HEK293T (cell line): ENCODE measurements around the gene S100A12.
A peak's percentile ranks its signal among the peaks of the same experiment; 100 is the strongest.
"Not testable (repeated sequence)": the region's sequence is repeated elsewhere in the genome, so short reads cannot be mapped to it uniquely, and the experiment has no call there.

ENCODE experiments used
- CTCF ChIA-PET: fragments of 350-600 bp; formaldehyde crosslinking; extraction: SDS; loops from one replicate; lab custom pipeline; 2021; ENCODE audit warnings: antibody characterized with exemption, inconsistent platforms; lab: Yijun Ruan, JAX
- POLR2A ChIA-PET: fragments of 350-600 bp; formaldehyde crosslinking; extraction: SDS; loops from one replicate; lab custom pipeline; 2020; ENCODE audit warnings: antibody characterized with exemption, inconsistent platforms; lab: Yijun Ruan, JAX
- DNase-seq: peaks from one replicate; pipeline ENCODE4 v3.0.0; 2012; ENCODE audit warnings: mixed read lengths; ENCODE audit errors: extremely low spot score
- ARNT ChIP-seq: fragments of 450-650 bp; IDR thresholded peaks from 2 replicates; pipeline ENCODE4 v1.6.1; 2017; ENCODE audit warnings: mild to moderate bottlenecking
- BHLHE40 ChIP-seq: fragments of 450-650 bp; IDR thresholded peaks from 2 replicates; pipeline ENCODE4 v1.6.1; 2016; ENCODE audit warnings: mild to moderate bottlenecking, moderate library complexity, borderline replicate concordance
- CTBP1 ChIP-seq: fragments of 450-650 bp; IDR thresholded peaks from 2 replicates; pipeline ENCODE4 v1.6.1; 2016; ENCODE audit warnings: borderline replicate concordance
- ELF4 ChIP-seq: fragments of 450-650 bp; IDR thresholded peaks from 2 replicates; pipeline ENCODE4 v1.6.1; 2017; ENCODE audit warnings: antibody characterized with exemption
- FOXA1 ChIP-seq: fragments of 450-650 bp; IDR thresholded peaks from 2 replicates; pipeline ENCODE4 v1.6.1; 2016; ENCODE audit warnings: mild to moderate bottlenecking
- FOXK2 ChIP-seq: fragments of 450-650 bp; IDR thresholded peaks from 2 replicates; pipeline ENCODE4 v1.6.1; 2016; ENCODE audit warnings: mild to moderate bottlenecking
- FOXM1 ChIP-seq: fragments of 450-650 bp; IDR thresholded peaks from 2 replicates; pipeline ENCODE4 v1.6.1; 2017; ENCODE audit warnings: mild to moderate bottlenecking, borderline replicate concordance
- HDGF ChIP-seq: fragments of 450-650 bp; IDR thresholded peaks from 2 replicates; pipeline ENCODE4 v1.6.1; 2017; ENCODE audit warnings: antibody characterized with exemption, borderline replicate concordance
- L3MBTL2 ChIP-seq: fragments of 450-650 bp; conservative IDR thresholded peaks from 2 replicates; pipeline ENCODE4 v1.6.1; 2016; ENCODE audit warnings: mild to moderate bottlenecking
- LEF1 ChIP-seq: fragments of 450-650 bp; IDR thresholded peaks from 2 replicates; pipeline ENCODE4 v1.6.1; 2017; ENCODE audit warnings: mild to moderate bottlenecking, borderline replicate concordance
- NFRKB ChIP-seq: fragments of 450-650 bp; IDR thresholded peaks from 2 replicates; pipeline ENCODE4 v1.6.1; 2016; ENCODE audit warnings: mild to moderate bottlenecking, moderate library complexity
- PKNOX1 ChIP-seq: fragments of 450-650 bp; IDR thresholded peaks from 2 replicates; pipeline ENCODE4 v1.6.1; 2016
- SP1 ChIP-seq: fragments of 450-650 bp; IDR thresholded peaks from 2 replicates; pipeline ENCODE4 v1.6.1; 2017
- SUZ12 ChIP-seq: fragments of 450-650 bp; IDR thresholded peaks from 2 replicates; pipeline ENCODE4 v1.6.1; 2016; ENCODE audit warnings: mild to moderate bottlenecking
- TARDBP ChIP-seq: fragments of 450-650 bp; IDR thresholded peaks from 2 replicates; pipeline ENCODE4 v1.6.1; 2016
- ZNF384 ChIP-seq: fragments of 450-650 bp; IDR thresholded peaks from 2 replicates; pipeline ENCODE4 v1.6.1; 2016

The S100A12 gene

GRCh38 chr1:153375511-153375910 is at the start of gene S100A12:
S100A12 (minus strand) TSS chr1:153375621; CDS start chr1:153374592, 1,029 bp downstream.
- DNase-seq: no peak
- no peak for TF ChIP-seq SP1
- no peak for TF ChIP-seq PKNOX1
- no peak for TF ChIP-seq FOXM1
- no peak for TF ChIP-seq ARNT
- TF ChIP-seq ELF4: no peak
- TF ChIP-seq NFRKB: no peak
- TF ChIP-seq ZNF384: no peak
- TF ChIP-seq CTBP1: no peak
- TF ChIP-seq TARDBP: no peak
- TF ChIP-seq BHLHE40: no peak
- TF ChIP-seq LEF1: no peak
- TF ChIP-seq L3MBTL2: no peak
- no peak for TF ChIP-seq HDGF
- TF ChIP-seq FOXA1: no peak
- no peak for TF ChIP-seq SUZ12
- TF ChIP-seq FOXK2: no peak
- CTCF ChIA-PET: no interaction called here
- POLR2A ChIA-PET: no interaction called here

GRCh38 chr1:153422450-153423068 is 47.1 kb upstream of the S100A12 start:
- TF ChIP-seq CTBP1 (no peak), SP1 (no peak), PKNOX1 (peak; percentile 42; the same call in 1 of the 2 replicates), SUZ12 (no peak), ZNF384 (peak; percentile 57; the same call in 1 of the 2 replicates)
- CTCF ChIA-PET: interaction anchor here (0.6 kb wide), 1 partner anchor 396 kb away, joined by 4 read pairs; no protein-coding TSS in a partner anchor
- DNase-seq: peak; percentile 73
- POLR2A ChIA-PET: no interaction called here

GRCh38 chr1:153420306-153420705 is 44.9 kb upstream of the S100A12 start:
- DNase-seq: no peak
- POLR2A ChIA-PET: no interaction called here
- TF ChIP-seq SUZ12 (no peak), FOXA1 (no peak), ELF4 (no peak), ZNF384 (no peak)
- CTCF ChIA-PET: no interaction called here

GRCh38 chr1:153419436-153419793 is 44.0 kb upstream of the S100A12 start:
- CTCF ChIA-PET, POLR2A ChIA-PET, DNase-seq: not testable (repeated sequence)

- CTCF ChIA-PET, DNase-seq, POLR2A ChIA-PET: not testable (repeated sequence)
Measured at GRCh38 chr1:153418758-153419435, 43.5 kb upstream of the S100A12 start.

GRCh38 chr1:153417136-153417888 is 41.9 kb upstream of the S100A12 start:
- no peak for DNase-seq
- TF ChIP-seq ZNF384 (no peak), PKNOX1 (no peak), BHLHE40 (no peak), HDGF (no peak), SP1 (no peak), TARDBP (no peak), ELF4 (no peak), ARNT (no peak), FOXK2 (no peak), FOXM1 (no peak), L3MBTL2 (no peak), CTBP1 (no peak), LEF1 (no peak), SUZ12 (no peak), FOXA1 (no peak), NFRKB (no peak)
- POLR2A ChIA-PET: no interaction called here
- CTCF ChIA-PET: no interaction called here
